Liver (tissue), 9 donors: ENCODE measurements around the gene AVEN. TPM values are rescaled to one million over a fixed set of nuclear protein-coding genes. Genes with fewer than 3 reads are reported as not detected.

Experiments
- DNase-seq: peaks from one replicate; pipeline ENCODE4 v3.0.0-alpha.2; 2017; ENCODE audit warnings: low spot score
- H3K27ac ChIP-seq, 2 donors: one replicate each; pipeline ENCODE4 v1.7.0; 2013; ENCODE audit warnings: inconsistent platforms in 2 of 2, low read length in 2 of 2, control low read depth in 1 of 2, low read depth in 1 of 2, mild to moderate bottlenecking in 1 of 2
- H3K27me3 ChIP-seq, 4 donors: one replicate each; pipeline versions ENCODE4 v1.6.1 to v1.7.0; 2013; ENCODE audit warnings: low read length in 3 of 4, inconsistent platforms in 1 of 4, mild to moderate bottlenecking in 1 of 4, moderate library complexity in 1 of 4; ENCODE audit not compliant: control insufficient read depth in 4 of 4, insufficient read depth in 4 of 4
- H3K36me3 ChIP-seq, 4 donors: one replicate each; pipeline versions ENCODE4 v1.6.1 to v1.7.0; 2013; ENCODE audit warnings: low read length in 3 of 4, mild to moderate bottlenecking in 3 of 4, low read depth in 1 of 4, moderate library complexity in 1 of 4; ENCODE audit not compliant: control insufficient read depth in 4 of 4, insufficient read depth in 3 of 4
- H3K4me1 ChIP-seq, 4 donors: one replicate each; pipeline versions ENCODE4 v1.6.1 to v1.7.0; 2013; ENCODE audit warnings: low read length in 3 of 4, mild to moderate bottlenecking in 3 of 4, moderate library complexity in 1 of 4; ENCODE audit not compliant: control insufficient read depth in 4 of 4, insufficient read depth in 4 of 4
- H3K4me3 ChIP-seq, 3 donors: one replicate each; pipeline versions ENCODE4 v1.6.1 to v1.7.0; 2013; ENCODE audit warnings: low read length in 3 of 3, control low read depth in 1 of 3, low read depth in 1 of 3, mild to moderate bottlenecking in 1 of 3
- H3K9ac ChIP-seq, 2 donors: one replicate each; pipeline ENCODE4 v1.7.0; 2013; ENCODE audit warnings: low read length in 2 of 2, mild to moderate bottlenecking in 2 of 2, moderate library complexity in 2 of 2, control low read depth in 1 of 2, low read depth in 1 of 2
- H3K9me3 ChIP-seq, 4 donors: one replicate each; pipeline versions ENCODE4 v1.6.1 to v1.7.0; 2013; ENCODE audit warnings: low read length in 3 of 4; ENCODE audit not compliant: control insufficient read depth in 4 of 4
- ATF3 ChIP-seq: IDR thresholded peaks from 2 replicates; pipeline ENCODE4 v1.6.1; 2016; ENCODE audit warnings: antibody characterized with exemption
- CTCF ChIP-seq: fragments of 150-350 bp; IDR thresholded peaks from 2 replicates; pipeline ENCODE4 v1.5.1; 2017; ENCODE audit warnings: improper control_type of control experiment, low read depth, low read length; ENCODE audit not compliant: missing input control
- EGR1 ChIP-seq, 2 donors: IDR thresholded peaks; 2 replicates each; pipeline ENCODE4 v1.6.1; 2016 to 2018; ENCODE audit warnings: antibody characterized with exemption in 2 of 2, low read depth in 2 of 2
- FOXA1 ChIP-seq: IDR thresholded peaks from 2 replicates; pipeline ENCODE4 v1.6.1; 2016; ENCODE audit warnings: antibody characterized with exemption
- FOXA2 ChIP-seq: IDR thresholded peaks from 2 replicates; pipeline ENCODE4 v1.6.1; 2016; ENCODE audit warnings: antibody characterized with exemption
- GABPA ChIP-seq, 2 donors: IDR thresholded peaks in 1 of 2; conservative IDR thresholded peaks in 1 of 2; 2 replicates each; pipeline ENCODE4 v1.6.1; 2016; ENCODE audit warnings: antibody characterized with exemption in 2 of 2, mild to moderate bottlenecking in 1 of 2, moderate library complexity in 1 of 2
- HNF4A ChIP-seq, 2 donors: conservative IDR thresholded peaks; 2 replicates each; pipeline ENCODE4 v1.6.1; 2016; ENCODE audit warnings: antibody characterized with exemption in 2 of 2, mild to moderate bottlenecking in 2 of 2
- HNF4G ChIP-seq: IDR thresholded peaks from 2 replicates; pipeline ENCODE4 v1.6.1; 2016; ENCODE audit warnings: antibody characterized with exemption
- JUND ChIP-seq, 2 donors: IDR thresholded peaks; 2 replicates each; pipeline ENCODE4 v1.6.1; 2016; ENCODE audit warnings: antibody characterized with exemption in 2 of 2
- MAX ChIP-seq: IDR thresholded peaks from 2 replicates; pipeline ENCODE4 v1.6.1; 2016; ENCODE audit warnings: antibody characterized with exemption
- NR2F2 ChIP-seq: IDR thresholded peaks from 2 replicates; pipeline ENCODE4 v1.6.1; 2016; ENCODE audit warnings: antibody characterized with exemption
- RAD21 ChIP-seq, 2 donors: IDR thresholded peaks; 2 replicates each; pipeline ENCODE4 v1.6.1; 2016; ENCODE audit warnings: antibody characterized with exemption in 2 of 2, mild to moderate bottlenecking in 2 of 2
- REST ChIP-seq: IDR thresholded peaks from 2 replicates; pipeline ENCODE4 v1.6.1; 2016; ENCODE audit warnings: antibody characterized with exemption, mild to moderate bottlenecking
- RXRA ChIP-seq, 2 donors: IDR thresholded peaks; 2 replicates each; pipeline ENCODE4 v1.6.1; 2017 to 2018; ENCODE audit warnings: antibody characterized with exemption in 2 of 2, mild to moderate bottlenecking in 1 of 2
- SP1 ChIP-seq: IDR thresholded peaks from 2 replicates; pipeline ENCODE4 v1.6.1; 2018; ENCODE audit warnings: antibody characterized with exemption, mild to moderate bottlenecking
- TAF1 ChIP-seq: conservative IDR thresholded peaks from 2 replicates; pipeline ENCODE4 v1.6.1; 2016; ENCODE audit warnings: antibody characterized with exemption, mild to moderate bottlenecking
- YY1 ChIP-seq: IDR thresholded peaks from 2 replicates; pipeline ENCODE4 v1.6.1; 2016; ENCODE audit warnings: antibody characterized with exemption, mild to moderate bottlenecking
- ZBTB33 ChIP-seq: IDR thresholded peaks from 2 replicates; pipeline ENCODE4 v1.6.1; 2016; ENCODE audit warnings: antibody characterized with exemption
- whole genome bisulfite sequencing: extraction: QIAGEN DNeasy Blood & Tissue Kit; methylation state at CpG from one replicate; pipeline ENCODE4 v1.1.7; 2013; 5-methylcytosine and 5-hydroxymethylcytosine counted together
- polyA plus RNA-seq, 2 donors: library from polyadenylated mRNA; stranded (reverse) in 1 of 2; unstranded in 1 of 2; fragments of 200-250 nt in 1 of 2; fragments of >200 nt in 1 of 2; fragmentation: Nextera tagmentation in 1 of 2; extraction: Ambion mirVana in 1 of 2; gene quantifications; one replicate each; pipeline versions ENCODE4 v1.2.1 to v1.2.3, GENCODE V29; 2013 to 2015
- total RNA-seq, 2 donors: library from RNA; depleted of rRNA; stranded (reverse); fragments of >200 nt; gene quantifications; one replicate each; pipeline ENCODE4 v1.2.3, GENCODE V29; 2014
- donor health status: healthy.
- donor health status: healthy.
- donor health status: healthy.
- donor health status: healthy.
- donor health status: healthy.

The AVEN gene
- total and polyA plus RNA-seq, 4 donors = 5.3 to 12.4 (median 7.0) TPM

- Histone ChIP-seq H3K27me3 (no peaks in the 10 kb centered on the region), H3K27ac (no peak overlapping the region), H3K4me1 (no peaks in the 10 kb centered on the region), H3K9ac (no peak overlapping the region), H3K4me3 (no peak overlapping the region), H3K36me3 (no peaks in the 10 kb centered on the region), H3K9me3 (no peaks in the 10 kb centered on the region)
- 95% methylated on average over 16 of the region's 16 CpGs for WGBS
- TF ChIP-seq HNF4G = no peak
- no peak for TF ChIP-seq ATF3
- TF ChIP-seq EGR1 (IDR thresholded peaks at IDR 0.05; ENCODE audit: low read depth in 2 of 2) = no peak
- no peak for TF ChIP-seq FOXA2
- no peak for TF ChIP-seq REST
- no peak for TF ChIP-seq FOXA1
- TF ChIP-seq YY1 = no peak
- TF ChIP-seq ZBTB33 = no peak
- no peak for TF ChIP-seq SP1
- no peak for TF ChIP-seq JUND (IDR thresholded peaks at IDR 0.05)
- no peak for TF ChIP-seq NR2F2
- no peak for TF ChIP-seq HNF4A (conservative IDR thresholded peaks at IDR 0.05)
- no peak for TF ChIP-seq RAD21 (IDR thresholded peaks at IDR 0.05)
- DNase-seq = no peak
Observed at GRCh38 chr15:34046471-34047145, 7.6 kb upstream of the AVEN start.

GRCh38 chr15:34043813-34044212, 4.8 kb upstream of the AVEN start:
- H3K36me3 ChIP-seq = no peaks in the 10 kb centered on the region
- no peak for DNase-seq
- 91% methylated on average over 2 of the region's 2 CpGs for WGBS
- no peak overlapping the region for H3K27ac ChIP-seq
- no peak overlapping the region for H3K9ac ChIP-seq
- TF ChIP-seq RAD21 (IDR thresholded peaks at IDR 0.05) (no peak), FOXA1 (no peak), ATF3 (no peak), NR2F2 (no peak), REST (no peak), CTCF (no peak), RXRA (IDR thresholded peaks at IDR 0.05) (no peak), FOXA2 (no peak), SP1 (no peak), MAX (no peak), TAF1 (no peak), HNF4A (conservative IDR thresholded peaks at IDR 0.05) (no peak), HNF4G (no peak), GABPA (IDR thresholded peaks at IDR 0.05 in 1 of 2, conservative IDR thresholded peaks at IDR 0.05 in 1 of 2) (no peak), JUND (IDR thresholded peaks at IDR 0.05) (no peak)
- H3K9me3 ChIP-seq = no peaks in the 10 kb centered on the region
- H3K27me3 ChIP-seq = no peaks in the 10 kb centered on the region
- peaks cover 0 to 8% (median 3%) of the 10 kb centered on the region in 4 donors for H3K4me1 ChIP-seq
- H3K4me3 ChIP-seq = no peak overlapping the region
